Stimulated activated naive B cell treated with anti-CD40 and anti-IgM and Interleukin-4, amounts not matched to agents 10 μg/mL and 1 μg/mL and 100 μg/mL, for 72 hours (primary cell): Measurements from ENCODE around the gene GPX8.

ENCODE experiments used
- ATAC-seq, 2 donors: fragments of 150-1000 bp; cut with Tn5 transposase; replicated peaks; 2 replicates each; pipeline ENCODE4 v1.10.0; 2021; ENCODE audit warnings: moderate library complexity in 1 of 2
- DNase-seq: peaks from one replicate; pipeline ENCODE4 v3.0.0; 2021
- H3K27ac Mint-ChIP-seq: one replicate; pipeline ENCODE4 v1.8.0; 2022; ENCODE audit warnings: mild to moderate bottlenecking, mixed read lengths
- H3K27me3 Mint-ChIP-seq, 2 donors: one replicate each; pipeline ENCODE4 v1.8.0; 2022; ENCODE audit warnings: mixed read lengths in 2 of 2
- H3K36me3 Mint-ChIP-seq, 2 donors: one replicate each; pipeline ENCODE4 v1.8.0; 2022; ENCODE audit warnings: mixed read lengths in 2 of 2, mild to moderate bottlenecking in 1 of 2
- H3K4me1 Mint-ChIP-seq, 2 donors: one replicate each; pipeline ENCODE4 v1.8.0; 2022; ENCODE audit warnings: mixed read lengths in 2 of 2, mild to moderate bottlenecking in 1 of 2
- H3K4me3 Mint-ChIP-seq, 2 donors: one replicate each; pipeline ENCODE4 v1.8.0; 2022; ENCODE audit warnings: mild to moderate bottlenecking in 2 of 2, mixed read lengths in 2 of 2, moderate library complexity in 1 of 2
- H3K9me3 Mint-ChIP-seq, 2 donors: one replicate each; pipeline ENCODE4 v1.8.0; 2022; ENCODE audit warnings: mixed read lengths in 2 of 2, mild to moderate bottlenecking in 1 of 2

Gene GPX8

DNA sequence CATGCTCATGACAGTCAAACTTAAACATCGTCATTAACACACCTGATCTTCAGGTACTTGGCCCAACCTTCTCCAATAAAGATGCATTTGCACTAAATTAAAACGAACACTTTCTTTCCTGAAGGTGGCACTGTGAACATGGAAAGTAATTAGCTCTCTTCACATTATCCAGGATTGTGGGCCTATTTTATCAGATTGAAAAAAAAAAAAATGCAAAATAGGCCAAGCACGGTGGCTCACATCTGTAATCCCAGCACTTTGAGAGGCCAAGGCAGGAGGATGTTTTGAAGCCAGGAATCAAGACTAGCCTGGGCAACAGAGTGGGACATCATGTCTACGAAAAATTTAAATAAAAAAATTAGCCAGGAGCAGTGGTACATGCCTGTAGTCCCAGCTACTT lies 27.4 kb downstream of the GPX8 start:
- Mint-ChIP-seq H3K27ac (no peak overlapping the region), H3K4me1 (no peaks in the 10 kb centered on the region)

GRCh38 chr5:55188656-55189540 lies 28.9 kb downstream of the GPX8 start:
- no peaks in the 10 kb centered on the region for H3K36me3 Mint-ChIP-seq
- no peak for ATAC-seq
- no peak for DNase-seq
- no peaks in the 10 kb centered on the region for H3K4me1 Mint-ChIP-seq
- no peak overlapping the region for H3K27ac Mint-ChIP-seq
- peaks cover 40 to 60% of the 10 kb centered on the region in 2 donors for H3K27me3 Mint-ChIP-seq
- H3K4me3 Mint-ChIP-seq = no peak overlapping the region
- no peaks in the 10 kb centered on the region for H3K9me3 Mint-ChIP-seq

More for the DNA sequence above, 27.4 kb downstream of the GPX8 start:
- no peaks in the 10 kb centered on the region for H3K36me3 Mint-ChIP-seq
- ATAC-seq (no peak), DNase-seq (no peak)
- H3K9me3 Mint-ChIP-seq = no peaks in the 10 kb centered on the region
- H3K27me3 Mint-ChIP-seq = peaks cover 34 to 52% of the 10 kb centered on the region in 2 donors
- no peak overlapping the region for H3K4me3 Mint-ChIP-seq

GRCh38 chr5:55191165-55191564 lies 31.2 kb downstream of the GPX8 start:
- no peak overlapping the region for H3K27ac Mint-ChIP-seq
- H3K27me3 Mint-ChIP-seq = peaks cover 42 to 46% of the 10 kb centered on the region in 2 donors
- ATAC-seq (no peak), DNase-seq (no peak)
- H3K36me3 Mint-ChIP-seq = no peaks in the 10 kb centered on the region
- no peaks in the 10 kb centered on the region for H3K4me1 Mint-ChIP-seq
- H3K9me3 Mint-ChIP-seq = no peaks in the 10 kb centered on the region
- H3K4me3 Mint-ChIP-seq = no peak overlapping the region

DNA sequence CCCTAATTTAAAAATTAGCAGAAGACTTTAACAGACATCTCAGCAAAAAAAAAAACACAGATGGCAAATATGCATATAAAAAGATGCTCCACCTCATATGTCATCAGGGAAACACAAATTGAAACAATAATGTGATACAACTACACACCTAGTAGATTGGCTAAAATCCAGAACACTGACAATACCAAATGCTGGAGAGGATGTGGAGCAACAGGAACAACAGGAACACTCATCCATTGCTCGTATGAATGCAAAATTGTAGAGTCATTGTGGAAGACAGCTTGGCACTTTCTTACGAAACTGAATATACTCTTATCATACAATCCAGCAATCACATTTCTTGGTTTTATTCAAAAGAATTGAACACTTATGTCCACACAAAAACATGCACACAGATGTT lies 45.0 kb downstream of the GPX8 start:
- DNase-seq (no peak), ATAC-seq (no peak)
- Mint-ChIP-seq H3K4me3 (no peak overlapping the region), H3K4me1 (peaks cover 0 to 2% of the 10 kb centered on the region in 2 donors), H3K27me3 (peaks cover 42 to 43% of the 10 kb centered on the region in 2 donors), H3K36me3 (no peaks in the 10 kb centered on the region), H3K27ac (no peak overlapping the region), H3K9me3 (peaks cover 0 to 4% of the 10 kb centered on the region in 2 donors)

GRCh38 chr5:55211184-55211874 lies 51.4 kb downstream of the GPX8 start:
- no peaks in the 10 kb centered on the region for H3K9me3 Mint-ChIP-seq
- ATAC-seq (no peak), DNase-seq (no peak)
- no peak overlapping the region for H3K27ac Mint-ChIP-seq
- H3K27me3 Mint-ChIP-seq = peaks cover 19 to 35% of the 10 kb centered on the region in 2 donors
- H3K36me3 Mint-ChIP-seq = no peaks in the 10 kb centered on the region
- no peak overlapping the region for H3K4me3 Mint-ChIP-seq
- H3K4me1 Mint-ChIP-seq = peaks cover 0 to 2% of the 10 kb centered on the region in 2 donors
